22Rv1 (cell line): ENCODE data around the gene PIP4K2B.

Experiments used
- CTCF ChIP-seq: fragments of 450-650 bp; IDR thresholded peaks from 2 replicates; pipeline ENCODE4 v1.5.1; 2017; ENCODE audit warnings: mild to moderate bottlenecking
- ZFX ChIP-seq: fragments of 450-650 bp; IDR thresholded peaks from 2 replicates; pipeline ENCODE4 v1.6.1; 2017; ENCODE audit warnings: antibody characterized with exemption, borderline replicate concordance

- TF ChIP-seq CTCF = no peak
- TF ChIP-seq ZFX = no peak
Measured at GRCh38 chr17:38730526-38731379, 68.6 kb downstream of the PIP4K2B start.
